Esophagus squamous epithelium (tissue), 4 donors: ENCODE measurements around the gene ITGAX.

Experiments used
- POLR2A ChIP-seq, 4 donors: fragments of 450-650 bp; IDR thresholded peaks; one replicate each; pipeline ENCODE4 v1.6.1; 2017; ENCODE audit warnings: antibody characterized with exemption in 4 of 4, mild to moderate bottlenecking in 4 of 4, moderate library complexity in 3 of 4
- TF ChIP-seq, protein P1 (sequence below), 6 experiments: fragments of 450-650 bp in 4 of 6; fragments of 200-600 bp in 2 of 6; sonication (generic) in 2 of 6; IDR thresholded peaks; one replicate each; pipeline ENCODE4 v1.5.1; 2016 to 2019; ENCODE audit warnings: antibody characterized with exemption in 6 of 6, mild to moderate bottlenecking in 4 of 6, moderate library complexity in 4 of 6

DNA sequence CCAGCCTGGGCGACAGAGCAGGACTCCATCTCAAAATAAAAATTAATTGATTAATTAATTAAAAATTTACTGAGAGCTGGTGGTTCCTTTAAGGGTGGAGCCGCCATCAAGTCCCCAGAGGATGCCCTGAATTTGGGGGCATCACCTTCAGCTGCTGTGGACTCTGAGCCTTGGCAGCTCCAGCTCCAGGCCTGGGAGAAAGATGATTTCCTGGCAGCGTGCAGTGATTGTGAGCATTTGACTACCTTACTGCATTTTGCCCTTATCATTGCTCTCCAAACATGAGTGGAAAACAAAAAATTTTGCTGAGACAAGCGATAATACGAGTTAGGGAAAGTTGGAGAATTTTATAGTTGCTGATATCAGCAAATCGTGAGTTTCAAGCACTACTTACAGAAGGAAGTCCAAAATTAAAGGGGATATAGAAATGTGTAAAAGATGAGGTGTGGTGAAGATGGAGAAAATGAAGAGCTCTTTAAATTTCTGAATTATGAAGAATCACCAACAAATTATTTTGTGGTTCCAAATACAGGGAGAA, 35.6 kb downstream of the ITGAX start:
- TF ChIP-seq, protein P1, sequence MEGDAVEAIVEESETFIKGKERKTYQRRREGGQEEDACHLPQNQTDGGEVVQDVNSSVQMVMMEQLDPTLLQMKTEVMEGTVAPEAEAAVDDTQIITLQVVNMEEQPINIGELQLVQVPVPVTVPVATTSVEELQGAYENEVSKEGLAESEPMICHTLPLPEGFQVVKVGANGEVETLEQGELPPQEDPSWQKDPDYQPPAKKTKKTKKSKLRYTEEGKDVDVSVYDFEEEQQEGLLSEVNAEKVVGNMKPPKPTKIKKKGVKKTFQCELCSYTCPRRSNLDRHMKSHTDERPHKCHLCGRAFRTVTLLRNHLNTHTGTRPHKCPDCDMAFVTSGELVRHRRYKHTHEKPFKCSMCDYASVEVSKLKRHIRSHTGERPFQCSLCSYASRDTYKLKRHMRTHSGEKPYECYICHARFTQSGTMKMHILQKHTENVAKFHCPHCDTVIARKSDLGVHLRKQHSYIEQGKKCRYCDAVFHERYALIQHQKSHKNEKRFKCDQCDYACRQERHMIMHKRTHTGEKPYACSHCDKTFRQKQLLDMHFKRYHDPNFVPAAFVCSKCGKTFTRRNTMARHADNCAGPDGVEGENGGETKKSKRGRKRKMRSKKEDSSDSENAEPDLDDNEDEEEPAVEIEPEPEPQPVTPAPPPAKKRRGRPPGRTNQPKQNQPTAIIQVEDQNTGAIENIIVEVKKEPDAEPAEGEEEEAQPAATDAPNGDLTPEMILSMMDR (IDR thresholded peaks at IDR 0.05), result no peak
- no peak for TF ChIP-seq POLR2A (IDR thresholded peaks at IDR 0.05)
